Endothelial cell of umbilical vein (primary cell): Measurements from ENCODE around the gene SNX9.

ENCODE experiments used
- EZH2 ChIP-seq: IDR thresholded peaks from 2 replicates; pipeline ENCODE4 v1.6.1; 2012; ENCODE audit warnings: borderline replicate concordance, low read depth, mild to moderate bottlenecking, moderate library complexity, low read length, inconsistent platforms; ENCODE audit not compliant: severe bottlenecking
- FOS ChIP-seq: IDR thresholded peaks from 2 replicates; pipeline ENCODE4 v1.6.1; 2011; ENCODE audit warnings: mild to moderate bottlenecking, low read length, moderate library complexity, borderline replicate concordance; ENCODE audit not compliant: insufficient read depth
- GATA2 ChIP-seq: IDR thresholded peaks from 2 replicates; pipeline ENCODE4 v1.7.0; 2011; ENCODE audit warnings: low read depth, mild to moderate bottlenecking, moderate library complexity, mixed read lengths, low read length; ENCODE audit not compliant: insufficient read length, insufficient read depth
- JUN ChIP-seq: IDR thresholded peaks from 2 replicates; pipeline ENCODE4 v1.6.1; 2011; ENCODE audit warnings: borderline replicate concordance, low read depth; ENCODE audit not compliant: insufficient read length, insufficient read depth
- MYC ChIP-seq: IDR thresholded peaks from one replicate; pipeline ENCODE4 v1.6.1; 2011; ENCODE audit warnings: mild to moderate bottlenecking, low read depth, low read length
- POLR2A ChIP-seq: IDR thresholded peaks from 2 replicates; pipeline ENCODE4 v1.6.1; 2012; ENCODE audit warnings: low read depth, mild to moderate bottlenecking, control low read depth, low read length
- POLR2AphosphoS5 ChIP-seq: IDR thresholded peaks from 2 replicates; pipeline ENCODE4 v1.6.1; 2012; ENCODE audit warnings: low read depth, mild to moderate bottlenecking, control low read depth, low read length, moderate library complexity; ENCODE audit not compliant: insufficient read depth
- TF ChIP-seq, protein P1 (sequence below), 2 donors: IDR thresholded peaks; 1 replicate in 1 of 2; 2 replicates in 1 of 2; pipeline ENCODE4 v1.5.1; 2011; ENCODE audit warnings: low read length in 2 of 2, mild to moderate bottlenecking in 2 of 2, moderate library complexity in 2 of 2, control low read depth in 1 of 2, inconsistent platforms in 1 of 2, low read depth in 1 of 2; ENCODE audit not compliant: insufficient read depth in 1 of 2; ENCODE audit errors: extremely low read depth in 1 of 2
- TF ChIP-seq, protein P2 (sequence below): IDR thresholded peaks from 2 replicates; pipeline ENCODE4 v1.6.1; 2011; ENCODE audit not compliant: insufficient read depth, insufficient read length

DNA sequence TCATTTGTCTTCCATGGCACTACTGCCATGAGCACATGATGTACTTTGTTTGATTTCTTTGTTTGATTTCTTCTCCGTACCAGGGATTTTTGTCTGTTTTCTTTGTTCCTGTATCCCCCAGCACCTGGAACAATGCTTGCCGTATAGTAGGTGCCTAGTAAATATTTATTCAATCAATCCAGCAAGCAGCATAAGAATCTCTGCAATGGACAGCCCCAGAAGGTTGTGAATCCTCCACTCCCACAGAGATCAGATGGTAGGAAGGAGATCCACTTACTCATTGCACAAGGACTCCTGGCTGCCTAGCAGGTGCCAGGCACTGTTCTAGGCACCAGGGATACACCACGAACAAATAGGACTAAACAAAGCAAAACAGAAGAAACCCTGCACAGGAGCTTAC, 151.9 kb downstream of the SNX9 start:
- TF ChIP-seq, protein P1, sequence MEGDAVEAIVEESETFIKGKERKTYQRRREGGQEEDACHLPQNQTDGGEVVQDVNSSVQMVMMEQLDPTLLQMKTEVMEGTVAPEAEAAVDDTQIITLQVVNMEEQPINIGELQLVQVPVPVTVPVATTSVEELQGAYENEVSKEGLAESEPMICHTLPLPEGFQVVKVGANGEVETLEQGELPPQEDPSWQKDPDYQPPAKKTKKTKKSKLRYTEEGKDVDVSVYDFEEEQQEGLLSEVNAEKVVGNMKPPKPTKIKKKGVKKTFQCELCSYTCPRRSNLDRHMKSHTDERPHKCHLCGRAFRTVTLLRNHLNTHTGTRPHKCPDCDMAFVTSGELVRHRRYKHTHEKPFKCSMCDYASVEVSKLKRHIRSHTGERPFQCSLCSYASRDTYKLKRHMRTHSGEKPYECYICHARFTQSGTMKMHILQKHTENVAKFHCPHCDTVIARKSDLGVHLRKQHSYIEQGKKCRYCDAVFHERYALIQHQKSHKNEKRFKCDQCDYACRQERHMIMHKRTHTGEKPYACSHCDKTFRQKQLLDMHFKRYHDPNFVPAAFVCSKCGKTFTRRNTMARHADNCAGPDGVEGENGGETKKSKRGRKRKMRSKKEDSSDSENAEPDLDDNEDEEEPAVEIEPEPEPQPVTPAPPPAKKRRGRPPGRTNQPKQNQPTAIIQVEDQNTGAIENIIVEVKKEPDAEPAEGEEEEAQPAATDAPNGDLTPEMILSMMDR (IDR thresholded peaks at IDR 0.05; ENCODE audit: extremely low read depth in 1 of 2, insufficient read depth in 1 of 2, low read depth in 1 of 2, low read length in 2 of 2) = no peak
- TF ChIP-seq POLR2A = no peak
- TF ChIP-seq GATA2 = no peak
- no peak for TF ChIP-seq POLR2AphosphoS5
- TF ChIP-seq EZH2 = no peak
- no peak for TF ChIP-seq FOS
- no peak for TF ChIP-seq JUN
- no peak for TF ChIP-seq MYC
- TF ChIP-seq, protein P2, sequence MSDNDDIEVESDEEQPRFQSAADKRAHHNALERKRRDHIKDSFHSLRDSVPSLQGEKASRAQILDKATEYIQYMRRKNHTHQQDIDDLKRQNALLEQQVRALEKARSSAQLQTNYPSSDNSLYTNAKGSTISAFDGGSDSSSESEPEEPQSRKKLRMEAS = no peak
